ENCODE measurements around the gene FHL2.
A peak's percentile ranks its signal among the peaks of the same experiment; 100 is the strongest.

The FHL2 gene

GRCh38 chr2:105334211-105334610, 64.6 kb downstream of the FHL2 start:
- no peak for TF ChIP-seq MYC (IDR thresholded peaks at IDR 0.05; ENCODE audit: low read depth, low read length)
- no peak for TF ChIP-seq CTCF (IDR thresholded peaks at IDR 0.05; ENCODE audit: low read depth, low read length)
- TF ChIP-seq MAX (IDR thresholded peaks at IDR 0.05; ENCODE audit: low read depth, low read length): no peak
- TF ChIP-seq POLR2A (IDR thresholded peaks at IDR 0.05; ENCODE audit: extremely low read depth, insufficient read length): no peak
- no peak overlapping the region for H3K4me3 ChIP-seq (ENCODE audit: low read depth, low read length)
- no peak for DNase-seq (ENCODE audit: low read depth)

GRCh38 chr2:105330681-105331375, 68.0 kb downstream of the FHL2 start:
- peak; percentile 43 for DNase-seq (ENCODE audit: low read depth)
- TF ChIP-seq POLR2A (IDR thresholded peaks at IDR 0.05; ENCODE audit: extremely low read depth, insufficient read length) (no peak), CTCF (IDR thresholded peaks at IDR 0.05; ENCODE audit: low read depth, low read length) (no peak), MYC (IDR thresholded peaks at IDR 0.05; ENCODE audit: low read depth, low read length) (no peak), MAX (IDR thresholded peaks at IDR 0.05; ENCODE audit: low read depth, low read length) (no peak)
- peak overlapping the region; percentile 51 for H3K4me3 ChIP-seq (ENCODE audit: low read depth, low read length)

GRCh38 chr2:105329561-105330495, 69.0 kb downstream of the FHL2 start, which contains the start of gene TGFBRAP1:
TGFBRAP1 (minus strand) TSS chr2:105329735; CDS start chr2:105308301, 21,434 bp downstream.
- DNase-seq (ENCODE audit: low read depth): peak; percentile 77
- TF ChIP-seq MAX (IDR thresholded peaks at IDR 0.05; ENCODE audit: low read depth, low read length): peak; percentile 61; the same call in 1 of the 2 replicates
- peak; percentile 80; the same call in 1 of the 2 replicates for TF ChIP-seq MYC (IDR thresholded peaks at IDR 0.05; ENCODE audit: low read depth, low read length)
- no peak for TF ChIP-seq CTCF (IDR thresholded peaks at IDR 0.05; ENCODE audit: low read depth, low read length)
- peak; percentile 69 for TF ChIP-seq POLR2A (IDR thresholded peaks at IDR 0.05; ENCODE audit: extremely low read depth, insufficient read length)
- peak within 1 kb of the TSS; percentile 92 for H3K4me3 ChIP-seq (ENCODE audit: low read depth, low read length)

- TF ChIP-seq MAX (IDR thresholded peaks at IDR 0.05; ENCODE audit: low read depth, low read length): no peak
- TF ChIP-seq MYC (IDR thresholded peaks at IDR 0.05; ENCODE audit: low read depth, low read length): no peak
- TF ChIP-seq POLR2A (IDR thresholded peaks at IDR 0.05; ENCODE audit: extremely low read depth, insufficient read length): no peak
- TF ChIP-seq CTCF (IDR thresholded peaks at IDR 0.05; ENCODE audit: low read depth, low read length): no peak
- peak overlapping the region; percentile 92 for H3K4me3 ChIP-seq (ENCODE audit: low read depth, low read length)
- peak; percentile 51 for DNase-seq (ENCODE audit: low read depth)
Measured at GRCh38 chr2:105329197-105329554, 69.7 kb downstream of the FHL2 start.

GRCh38 chr2:105328281-105329196, 70.3 kb downstream of the FHL2 start:
- DNase-seq (ENCODE audit: low read depth): peak; percentile 52
- TF ChIP-seq MAX (IDR thresholded peaks at IDR 0.05; ENCODE audit: low read depth, low read length) (peak; percentile 91), CTCF (IDR thresholded peaks at IDR 0.05; ENCODE audit: low read depth, low read length) (no peak), MYC (IDR thresholded peaks at IDR 0.05; ENCODE audit: low read depth, low read length) (peak; percentile 92), POLR2A (IDR thresholded peaks at IDR 0.05; ENCODE audit: extremely low read depth, insufficient read length) (no peak)
- peak overlapping the region; percentile 92 for H3K4me3 ChIP-seq (ENCODE audit: low read depth, low read length)

Data from NB4 (cell line).